HUES6 (cell line): ENCODE measurements around the gene MEGF11.

Experiments used
- H3K27ac ChIP-seq: 2 replicates; pipeline ENCODE4 v1.7.0; 2013; ENCODE audit warnings: low read depth, mild to moderate bottlenecking, low read length, inconsistent platforms
- H3K27me3 ChIP-seq: 2 replicates; pipeline ENCODE4 v1.6.1; 2013; ENCODE audit warnings: low read length; ENCODE audit not compliant: control insufficient read depth, insufficient read depth
- H3K36me3 ChIP-seq: 2 replicates; pipeline ENCODE4 v1.6.1; 2013; ENCODE audit warnings: low read length; ENCODE audit not compliant: control insufficient read depth, insufficient read depth
- H3K4me1 ChIP-seq: 2 replicates; pipeline ENCODE4 v1.6.1; 2013; ENCODE audit warnings: low read length; ENCODE audit not compliant: control insufficient read depth, insufficient read depth
- H3K4me3 ChIP-seq: 2 replicates; pipeline ENCODE4 v1.5.1; 2013; ENCODE audit warnings: low read depth, low read length
- H3K9ac ChIP-seq: one replicate; pipeline ENCODE4 v1.6.1; 2013; ENCODE audit warnings: mild to moderate bottlenecking, low read length
- H3K9me3 ChIP-seq: 2 replicates; pipeline ENCODE4 v1.6.1; 2013; ENCODE audit warnings: low read depth, low read length; ENCODE audit not compliant: control insufficient read depth, insufficient read depth

The MEGF11 gene

DNA sequence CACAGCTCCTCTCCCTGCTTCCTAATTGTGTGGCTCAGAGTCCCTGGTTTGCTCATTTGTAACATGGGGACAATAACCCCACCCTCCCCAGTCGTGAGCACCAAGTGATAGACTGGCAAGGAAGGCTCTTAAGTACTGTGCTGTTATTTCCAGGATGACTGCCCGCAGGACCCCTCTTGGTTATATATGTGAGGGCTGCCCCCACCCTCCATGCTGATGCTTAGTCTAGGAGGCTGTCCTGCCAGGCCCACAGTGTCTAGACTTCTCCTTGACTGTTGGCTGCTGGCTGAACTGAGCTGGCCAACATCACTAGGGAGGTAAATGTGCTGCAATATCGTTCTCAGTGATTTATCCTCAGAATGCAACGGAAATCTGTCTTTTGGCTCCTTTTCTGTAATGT lies 339.2 kb downstream of the MEGF11 start:
- H3K36me3 ChIP-seq, result peaks cover 13% of the 10 kb centered on the region
- H3K4me3 ChIP-seq, result no peak overlapping the region
- H3K27me3 ChIP-seq, result no peaks in the 10 kb centered on the region

DNA sequence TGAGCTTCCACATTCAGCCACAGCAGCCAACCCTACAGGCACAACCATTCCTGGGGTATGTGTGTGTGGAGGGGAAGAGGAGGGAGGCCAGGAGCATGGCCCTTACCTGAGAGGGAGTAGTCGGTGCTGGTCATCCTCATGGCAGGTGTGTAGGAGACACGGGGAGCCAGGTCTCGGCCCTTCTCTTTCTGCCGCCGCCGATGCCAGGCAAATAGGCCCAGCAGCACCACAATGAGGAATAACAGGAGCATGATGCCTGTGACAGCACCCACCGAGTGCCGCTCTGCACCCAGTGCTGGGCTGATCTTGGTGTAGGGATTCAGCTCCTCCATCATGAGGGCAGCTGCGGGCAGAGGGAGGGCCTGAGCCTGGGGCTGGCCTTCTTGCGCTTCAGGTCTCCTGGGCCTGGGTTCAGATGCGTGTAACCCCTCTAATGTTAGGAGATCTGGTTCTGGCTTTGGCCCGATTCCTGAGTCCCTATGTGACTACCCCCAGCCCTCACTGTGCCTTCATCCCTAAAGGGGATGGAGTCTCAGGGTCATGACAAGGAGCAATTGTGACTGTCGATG lies 339.8 kb downstream of the MEGF11 start:
- Histone ChIP-seq H3K36me3 (peaks cover 13% of the 10 kb centered on the region), H3K4me1 (peaks cover 5% of the 10 kb centered on the region; the same call in 1 of the 2 replicates), H3K4me3 (no peak overlapping the region), H3K9me3 (no peaks in the 10 kb centered on the region), H3K9ac (no peak overlapping the region), H3K27ac (no peak overlapping the region), H3K27me3 (no peaks in the 10 kb centered on the region)

More for the DNA sequence above, 339.2 kb downstream of the MEGF11 start:
- Histone ChIP-seq H3K27ac (no peak overlapping the region), H3K4me1 (peaks cover 5% of the 10 kb centered on the region; the same call in 1 of the 2 replicates), H3K9me3 (no peaks in the 10 kb centered on the region), H3K9ac (no peak overlapping the region)

DNA sequence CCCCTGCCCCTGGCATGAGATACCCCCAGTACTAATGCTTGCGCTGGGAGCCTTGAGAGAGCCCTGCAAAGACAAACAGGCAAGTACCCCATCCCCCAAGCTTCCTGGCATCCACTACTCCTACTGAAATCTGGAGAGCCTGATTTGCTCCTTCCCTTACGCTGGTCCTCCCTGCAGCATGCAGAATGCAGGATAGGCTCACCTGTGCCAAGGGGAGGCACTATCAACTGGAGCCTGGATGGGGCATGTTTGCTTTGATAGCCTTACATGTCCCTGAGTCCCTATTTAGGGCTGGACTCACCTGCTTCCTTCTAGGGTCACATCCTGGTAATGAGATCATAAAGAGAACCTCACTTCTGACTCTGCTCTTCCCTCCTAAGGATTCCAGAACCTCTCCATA lies 341.3 kb downstream of the MEGF11 start:
- Histone ChIP-seq H3K4me3 (no peak overlapping the region), H3K27ac (no peak overlapping the region), H3K9me3 (no peaks in the 10 kb centered on the region), H3K9ac (no peak overlapping the region), H3K4me1 (peaks cover 5% of the 10 kb centered on the region; the same call in 1 of the 2 replicates), H3K36me3 (peaks cover 24% of the 10 kb centered on the region), H3K27me3 (no peaks in the 10 kb centered on the region)

DNA sequence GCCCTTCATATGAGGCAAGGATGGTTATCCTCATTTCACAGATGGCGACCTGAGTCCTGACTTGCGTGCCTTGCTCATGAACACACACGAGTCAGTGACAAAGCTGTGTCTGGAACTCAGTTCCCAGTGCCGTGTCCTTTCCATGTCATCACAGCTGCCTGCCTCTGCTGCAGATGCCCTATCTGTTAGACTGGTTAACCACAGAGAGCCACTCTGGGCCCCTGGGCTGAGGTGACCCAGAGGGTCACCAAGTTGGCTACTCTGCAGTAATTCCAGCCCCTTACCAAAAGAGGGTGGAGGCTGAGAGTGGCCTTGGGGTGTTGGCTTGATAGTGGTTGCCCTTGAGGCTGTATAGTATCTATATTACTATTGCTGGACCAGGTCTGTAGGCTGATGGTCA lies 343.2 kb downstream of the MEGF11 start:
- Histone ChIP-seq H3K4me3 (no peak overlapping the region), H3K4me1 (no peaks in the 10 kb centered on the region; the same call in 1 of the 2 replicates), H3K36me3 (peaks cover 37% of the 10 kb centered on the region), H3K9me3 (no peaks in the 10 kb centered on the region), H3K27ac (no peak overlapping the region), H3K9ac (no peak overlapping the region), H3K27me3 (no peaks in the 10 kb centered on the region)

DNA sequence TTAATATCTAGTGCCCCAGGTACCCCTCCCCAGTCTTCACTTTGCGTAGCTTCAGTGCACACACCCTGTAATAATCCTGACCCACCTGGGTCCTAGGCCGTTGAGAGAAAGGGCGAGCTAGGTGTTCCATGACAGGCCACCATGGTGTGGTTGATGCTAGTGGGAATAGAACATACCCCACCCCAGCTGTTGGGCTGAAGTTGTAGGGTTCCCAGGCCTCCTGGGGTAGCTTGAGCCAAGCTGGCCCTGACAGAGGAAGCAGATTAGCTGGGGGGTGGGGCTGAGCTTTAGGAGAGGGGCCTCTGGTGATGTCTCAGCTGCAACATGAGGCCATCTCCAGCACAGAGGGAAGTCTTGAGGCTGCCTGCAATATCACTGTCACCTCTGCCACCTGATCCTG lies 343.7 kb downstream of the MEGF11 start:
- H3K9me3 ChIP-seq, result no peaks in the 10 kb centered on the region
- H3K4me1 ChIP-seq, result no peaks in the 10 kb centered on the region; the same call in 1 of the 2 replicates
- H3K36me3 ChIP-seq, result peaks cover 41% of the 10 kb centered on the region
- H3K9ac ChIP-seq, result no peak overlapping the region
- H3K27me3 ChIP-seq, result no peaks in the 10 kb centered on the region
- H3K4me3 ChIP-seq, result no peak overlapping the region
- no peak overlapping the region for H3K27ac ChIP-seq

DNA sequence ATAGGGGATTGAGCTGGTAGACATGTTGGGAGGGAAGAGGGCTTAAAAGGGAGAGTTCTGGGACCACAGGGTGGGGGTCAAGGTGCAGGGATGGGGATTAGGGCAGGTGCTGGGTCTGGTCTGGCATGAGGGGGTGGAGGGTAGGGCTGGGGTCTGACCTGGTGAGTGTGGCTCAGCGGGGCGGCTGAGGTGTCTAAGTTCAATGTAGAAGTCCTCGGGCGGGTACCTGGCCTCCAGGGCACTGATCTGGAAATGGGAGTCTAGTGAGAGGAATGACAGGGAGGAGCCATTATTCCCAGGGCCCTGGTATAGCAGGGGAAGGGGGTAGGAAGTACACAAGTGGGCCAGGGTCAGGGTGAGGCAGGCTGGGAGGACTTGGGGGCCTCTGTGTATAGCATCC lies 344.7 kb downstream of the MEGF11 start:
- H3K4me3 ChIP-seq, result no peak overlapping the region
- no peak overlapping the region for H3K9ac ChIP-seq
- no peak overlapping the region for H3K27ac ChIP-seq
- H3K4me1 ChIP-seq, result no peaks in the 10 kb centered on the region; the same call in 1 of the 2 replicates
- no peaks in the 10 kb centered on the region for H3K9me3 ChIP-seq
- H3K36me3 ChIP-seq, result peaks cover 48% of the 10 kb centered on the region
- H3K27me3 ChIP-seq, result no peaks in the 10 kb centered on the region

DNA sequence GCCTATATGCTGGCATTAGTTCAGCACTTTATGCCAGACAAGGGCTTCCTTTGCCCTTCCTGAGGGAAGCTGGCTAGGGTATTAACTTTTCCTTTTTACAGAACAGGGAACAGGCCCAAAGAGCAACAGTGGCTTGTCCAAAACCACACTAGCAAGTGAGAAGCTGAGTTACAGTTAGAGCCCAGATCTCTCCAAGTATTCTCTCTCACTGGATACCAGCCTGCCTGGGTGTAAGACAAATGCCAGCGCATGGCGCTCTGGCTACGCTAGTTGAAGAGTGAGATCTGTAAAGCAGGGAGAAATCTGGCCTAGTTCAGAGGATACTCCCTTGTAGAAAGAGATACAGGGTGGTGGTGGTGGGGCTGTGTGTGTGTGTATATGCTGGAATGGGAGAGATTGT lies 345.9 kb downstream of the MEGF11 start:
- H3K9ac ChIP-seq, result no peak overlapping the region
- H3K4me3 ChIP-seq, result no peak overlapping the region
- no peaks in the 10 kb centered on the region for H3K27me3 ChIP-seq
- H3K4me1 ChIP-seq, result peaks cover 6% of the 10 kb centered on the region
- no peaks in the 10 kb centered on the region for H3K9me3 ChIP-seq
- peaks cover 52% of the 10 kb centered on the region for H3K36me3 ChIP-seq
- H3K27ac ChIP-seq, result no peak overlapping the region

DNA sequence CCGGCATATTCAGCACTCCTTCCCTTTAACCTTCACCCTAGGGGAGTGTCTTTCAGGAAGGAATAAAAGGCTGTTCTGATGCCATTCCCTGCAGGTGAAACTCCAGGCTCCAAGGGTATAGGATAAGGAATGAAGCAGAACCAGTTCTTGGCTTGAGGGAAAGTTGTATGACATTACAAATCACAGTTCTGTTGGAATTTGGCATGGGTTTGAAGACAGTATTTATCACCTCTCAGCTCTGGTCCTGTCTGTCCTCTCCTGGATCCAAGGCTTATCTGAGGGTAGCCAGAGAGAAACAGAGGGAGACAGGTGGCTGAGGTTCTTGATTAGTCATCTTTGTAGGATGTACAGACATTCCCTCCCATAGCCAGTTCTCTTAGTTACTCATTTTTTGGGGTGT lies 347.2 kb downstream of the MEGF11 start:
- Histone ChIP-seq H3K27me3 (no peaks in the 10 kb centered on the region), H3K9ac (no peak overlapping the region), H3K4me3 (no peak overlapping the region), H3K9me3 (no peaks in the 10 kb centered on the region), H3K4me1 (peaks cover 18% of the 10 kb centered on the region), H3K36me3 (peaks cover 54% of the 10 kb centered on the region), H3K27ac (no peak overlapping the region)

DNA sequence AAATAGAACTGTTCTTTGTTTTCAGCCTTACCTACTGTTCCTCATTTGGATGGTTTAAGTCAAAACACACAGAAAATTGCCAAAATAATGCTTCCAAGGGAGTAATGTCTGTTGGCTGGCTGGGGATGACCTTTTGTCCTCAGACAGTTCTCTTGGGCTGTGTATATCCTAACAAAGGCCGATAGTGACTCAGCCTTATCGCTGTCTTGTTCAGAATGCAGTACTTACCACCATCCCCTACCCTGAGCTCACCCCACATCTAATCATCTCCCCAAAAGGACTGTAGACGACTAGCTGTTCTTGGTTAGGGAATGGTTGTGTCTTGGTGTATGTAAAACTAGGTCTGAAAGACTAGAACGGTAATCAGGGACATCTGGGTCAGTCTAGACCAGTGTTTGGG lies 349.2 kb downstream of the MEGF11 start:
- no peak overlapping the region for H3K4me3 ChIP-seq
- no peaks in the 10 kb centered on the region for H3K9me3 ChIP-seq
- H3K4me1 ChIP-seq, result peaks cover 19% of the 10 kb centered on the region
- H3K27me3 ChIP-seq, result no peaks in the 10 kb centered on the region
- H3K27ac ChIP-seq, result no peak overlapping the region
- peaks cover 58% of the 10 kb centered on the region for H3K36me3 ChIP-seq
- H3K9ac ChIP-seq, result no peak overlapping the region

DNA sequence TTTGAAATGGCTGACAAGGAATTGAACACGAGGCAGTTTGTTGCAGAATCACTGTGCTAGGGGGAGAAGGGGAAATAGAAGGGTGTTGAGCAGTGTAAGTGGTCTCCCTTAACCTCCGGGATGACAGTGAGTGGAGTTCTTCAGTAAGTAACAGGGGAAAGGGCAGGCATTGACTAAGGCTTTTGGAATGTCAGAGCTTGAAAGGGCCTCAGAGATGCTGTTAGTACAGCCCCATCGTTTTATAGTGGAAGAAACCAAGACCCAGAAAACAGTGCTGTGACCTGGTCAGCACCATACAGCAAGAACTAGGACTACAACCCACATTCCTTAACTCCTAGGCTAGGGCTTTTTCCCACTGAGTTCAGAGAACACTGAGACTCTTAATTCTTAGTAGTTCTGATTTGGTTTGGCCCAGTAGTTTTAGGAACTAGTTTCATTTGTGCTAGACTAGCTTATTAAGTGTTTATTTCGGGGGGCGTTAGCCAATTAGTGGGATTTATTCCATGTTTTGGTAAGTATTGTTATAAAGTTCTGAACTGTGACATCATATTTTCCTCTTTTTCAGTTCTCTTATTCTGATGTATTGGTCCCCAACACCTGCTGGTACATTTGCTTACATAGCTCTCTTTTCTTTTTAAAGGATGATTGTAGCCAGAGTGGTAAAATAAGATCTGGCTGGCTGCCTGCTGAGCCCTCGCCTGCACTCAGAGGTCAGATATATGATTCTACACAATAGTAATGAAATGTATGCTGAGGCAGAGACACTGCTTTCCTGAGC lies 350.1 kb downstream of the MEGF11 start:
- peaks cover 19% of the 10 kb centered on the region for H3K4me1 ChIP-seq
- no peaks in the 10 kb centered on the region for H3K27me3 ChIP-seq
- no peak overlapping the region for H3K9ac ChIP-seq
- H3K4me3 ChIP-seq, result no peak overlapping the region
- H3K9me3 ChIP-seq, result no peaks in the 10 kb centered on the region
- H3K36me3 ChIP-seq, result peaks cover 66% of the 10 kb centered on the region
- no peak overlapping the region for H3K27ac ChIP-seq

DNA sequence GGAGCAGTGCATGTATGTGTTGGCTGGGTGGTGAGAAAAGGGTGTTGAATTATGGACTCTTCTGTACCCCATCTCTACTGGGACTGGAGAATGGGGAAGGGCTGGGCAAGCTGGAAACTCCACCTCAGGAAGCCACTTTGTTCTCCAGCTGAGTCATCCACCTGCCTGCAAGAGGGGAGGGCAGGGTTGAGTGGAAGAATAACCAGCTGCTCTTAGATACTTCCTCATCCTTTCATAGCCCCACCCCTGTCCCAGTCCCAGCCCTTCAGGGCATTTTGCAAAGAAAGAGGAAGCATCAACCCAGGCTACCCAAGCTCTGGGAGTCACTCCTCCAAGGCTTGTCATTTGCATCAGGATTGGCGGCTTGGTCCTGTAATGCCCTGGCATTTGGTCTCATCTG lies 351.2 kb downstream of the MEGF11 start:
- Histone ChIP-seq H3K9me3 (no peaks in the 10 kb centered on the region), H3K27ac (peak overlapping the region; percentile 16; the same call in 1 of the 2 replicates), H3K4me1 (peaks cover 19% of the 10 kb centered on the region), H3K9ac (no peak overlapping the region), H3K36me3 (peaks cover 65% of the 10 kb centered on the region), H3K27me3 (no peaks in the 10 kb centered on the region), H3K4me3 (no peak overlapping the region)
